ENCODE results near the gene CCDC85C. TPM values are rescaled to one million over a fixed set of nuclear protein-coding genes. Genes with fewer than 3 reads are reported as not detected.

Gene CCDC85C
- total and polyA plus RNA-seq, 2 of the 8 experiments (the other 6 are each of a cell fraction or from before 2014, with no cell fraction given): 16.8 to 35.8 TPM

GRCh38 chr14:99599393-99599792 is 4.6 kb downstream of the CCDC85C start:
- no peak overlapping the region for H2AK5ac ChIP-seq (ENCODE audit: low read depth, low read length)
- H3K14ac ChIP-seq (ENCODE audit: insufficient read length): no peak overlapping the region
- peaks cover 4 to 19% (median 12%) of the 10 kb centered on the region in 4 experiments for H3K4me1 ChIP-seq (replicated peaks in 1 of 4; ENCODE audit: control insufficient read depth in 3 of 4, insufficient read depth in 4 of 4, low read length in 3 of 4)
- no peak for FAIRE-seq
- H3K9me3 ChIP-seq (ENCODE audit: insufficient read depth in 2 of 2, low read depth in 1 of 2, low read length in 1 of 2): peaks cover 0 to 3% of the 10 kb centered on the region in 2 experiments; a peak in 1 of 4 replicates
- no peak overlapping the region for H3K4ac ChIP-seq (replicated peaks; ENCODE audit: insufficient read length, low read depth, low read length)
- H3K23me2 ChIP-seq (ENCODE audit: low read depth, low read length): peaks cover 13% of the 10 kb centered on the region; the same call in 1 of the 2 replicates
- peaks cover 6 to 75% of the 10 kb centered on the region in 2 experiments; a peak in 3 of 4 replicates for H3K79me2 ChIP-seq (ENCODE audit: control insufficient read depth in 1 of 2, insufficient read depth in 2 of 2, low read length in 2 of 2)
- no peak for TF ChIP-seq GABPA (IDR thresholded peaks at IDR 0.05; ENCODE audit: borderline replicate concordance, insufficient read depth, low read length)
- no peak for TF ChIP-seq POLR2A (IDR thresholded peaks at IDR 0.05; ENCODE audit: control extremely low read depth in 1 of 2, low read depth in 2 of 2, low read length in 2 of 2)
- TF ChIP-seq CHD2 (IDR thresholded peaks at IDR 0.05; ENCODE audit: low read length): no peak
- no peak for TF ChIP-seq JUN (IDR thresholded peaks at IDR 0.05; ENCODE audit: low read depth, low read length)
- TF ChIP-seq SIX5 (IDR thresholded peaks at IDR 0.05; ENCODE audit: low read depth, low read length): no peak
- TF ChIP-seq SP1 (IDR thresholded peaks at IDR 0.05; ENCODE audit: low read depth, low read length): no peak
- no peak for TF ChIP-seq CBX8 (IDR thresholded peaks at IDR 0.05; ENCODE audit: borderline replicate concordance, low read depth, low read length)
- no peak for TF ChIP-seq RFX5 (IDR thresholded peaks at IDR 0.05; ENCODE audit: borderline replicate concordance, low read depth, low read length)
- no peak for TF ChIP-seq EGR1 (IDR thresholded peaks at IDR 0.05; ENCODE audit: borderline replicate concordance, low read depth, low read length)
- TF ChIP-seq NRF1 (IDR thresholded peaks at IDR 0.05; ENCODE audit: low read depth, low read length): no peak
- TF ChIP-seq NANOG (IDR thresholded peaks at IDR 0.05; ENCODE audit: insufficient read depth, low read depth, low read length, poor library complexity, severe bottlenecking): no peak
- no peak for TF ChIP-seq ASH2L (IDR thresholded peaks at IDR 0.05; ENCODE audit: low read length)
- TF ChIP-seq FOSL1 (IDR thresholded peaks at IDR 0.05; ENCODE audit: insufficient read depth, low read depth, low read length): no peak
- no peak for TF ChIP-seq PHF8 (conservative IDR thresholded peaks at IDR 0.05; ENCODE audit: low read depth, low read length)
- no peak for TF ChIP-seq SAP30 (IDR thresholded peaks at IDR 0.05; ENCODE audit: insufficient read depth, insufficient replicate concordance, low read length)
- no peaks in the 10 kb centered on the region; a peak in 1 of 8 replicates for H3K36me3 ChIP-seq (ENCODE audit: control insufficient read depth in 2 of 4, insufficient read depth in 4 of 4, low read length in 3 of 4)
- H3K4me2 ChIP-seq (ENCODE audit: insufficient read depth in 1 of 2, low read depth in 2 of 2, low read length in 2 of 2): no peak overlapping the region
- H2BK120ac ChIP-seq (replicated peaks; ENCODE audit: low read depth, low read length): no peak overlapping the region
- no peak overlapping the region for H3K23ac ChIP-seq (ENCODE audit: insufficient read length)
- H4K5ac ChIP-seq (ENCODE audit: insufficient read length, low read depth, low read length): no peak overlapping the region
- CTCF ChIA-PET (ENCODE audit: partially characterized antibody): interaction anchor here (0.7 to 2.2 kb wide), 6 partner anchors 12 to 74 kb away, joined by 3 to 9 read pairs (median 4); no protein-coding TSS in a partner anchor
- no peak overlapping the region for H2AFZ ChIP-seq (ENCODE audit: low read length)
- H3K4me3 ChIP-seq (ENCODE audit: extremely low read depth in 1 of 4, insufficient read depth in 2 of 4, low read depth in 3 of 4, low read length in 4 of 4): no peak overlapping the region
- no peak overlapping the region for H2BK12ac ChIP-seq (ENCODE audit: low read depth, low read length)
- no peak overlapping the region for H3K9ac ChIP-seq (replicated peaks in 1 of 4; ENCODE audit: extremely low read depth in 1 of 4, low read depth in 3 of 4, low read length in 3 of 4)
- DNase-seq (ENCODE audit: low read depth in 1 of 2, low spot score in 2 of 2): no peak
- peaks cover 28% of the 10 kb centered on the region for H3K79me1 ChIP-seq (ENCODE audit: low read depth, low read length)
- POLR2A ChIA-PET (ENCODE audit: partially characterized antibody): interaction anchor here (0.9 kb wide), 2 partner anchors 15 to 75 kb away, joined by 3 to 4 read pairs; no protein-coding TSS in a partner anchor
- peaks cover 9 to 21% (median 18%) of the 10 kb centered on the region in 4 experiments; a peak in 6 of 7 replicates for H3K27me3 ChIP-seq (replicated peaks in 1 of 4; ENCODE audit: control insufficient read depth in 3 of 4, extremely low read depth in 1 of 4, insufficient read depth in 3 of 4, low read length in 3 of 4)
- no peak overlapping the region for H2BK20ac ChIP-seq (ENCODE audit: low read length)
- 89% methylated on average over 6 of the region's 6 CpGs; no CpG with 5 or more reads in 1 of the 2 experiments for WGBS, 2 experiments (ENCODE audit: extremely low coverage in 1 of 2, insufficient coverage in 1 of 2, insufficient read length in 1 of 2, insufficient replicate concordance in 2 of 2, low coverage in 1 of 2, low lambda C conversion rate in 2 of 2, missing lambda C conversion rate in 1 of 2)
- no peak overlapping the region for H4K8ac ChIP-seq (ENCODE audit: extremely low read depth, insufficient read depth, low read length)
- no peak overlapping the region for H2BK15ac ChIP-seq (ENCODE audit: low read length)
- H2BK5ac ChIP-seq (ENCODE audit: low read depth, low read length): no peak overlapping the region
- no peak overlapping the region for H3K27ac ChIP-seq (ENCODE audit: low read depth, low read length)
- no peak overlapping the region for H3K18ac ChIP-seq (ENCODE audit: extremely low read depth, low read length)
- no peak overlapping the region for H3K56ac ChIP-seq (replicated peaks; ENCODE audit: insufficient read length, low read depth, low read length)
- peaks cover 23 to 45% of the 10 kb centered on the region in 2 experiments for H4K20me1 ChIP-seq (replicated peaks in 1 of 2; ENCODE audit: control insufficient read depth in 1 of 2, insufficient read depth in 2 of 2, low read length in 2 of 2)
- no peak overlapping the region for H4K91ac ChIP-seq (replicated peaks; ENCODE audit: insufficient read length, low read length)

All from H1 (cell line).